ENCODE results near the gene LSMEM2. TPM values are rescaled to one million over a fixed set of nuclear protein-coding genes. Genes with fewer than 3 reads are reported as not detected.
A peak's percentile ranks its signal among the peaks of the same experiment; 100 is the strongest.

LSMEM2 gene
- total RNA-seq, 6 donors from 2014 or later: 0.14 to 0.59 TPM; not detected in 4

- TF ChIP-seq POLR2A (IDR thresholded peaks at IDR 0.05) (peak in 2 of 4 donors; percentile 35 to 79), POLR2AphosphoS5 (IDR thresholded peaks at IDR 0.05) (peak in 1 of 2 donors; percentile 72), EP300 (IDR thresholded peaks at IDR 0.05) (peak in 1 of 4 donors; percentile 10), CTCF (IDR thresholded peaks at IDR 0.05) (no peak)
- 26 to 48% methylated on average over 8 of the region's 9 CpGs for WGBS, 2 donors
- H3K36me3 ChIP-seq: peaks cover 13 to 69% (median 30%) of the 10 kb centered on the region in 4 donors
- peak overlapping the region; percentile 94 to 97 (median 95) for H3K27ac ChIP-seq
- peaks cover 65 to 77% (median 75%) of the 10 kb centered on the region in 4 donors for H3K4me1 ChIP-seq
- H3K9me3 ChIP-seq: no peaks in the 10 kb centered on the region
- H3K27me3 ChIP-seq: no peaks in the 10 kb centered on the region
- DNase-seq (peak; percentile 82 to 96), ATAC-seq (ENCODE audit: low FRiP score in 2 of 2) (peak; percentile 10 to 87)
- H3K4me3 ChIP-seq: peak overlapping the region in 3 of 4 donors; percentile 65 to 96 (median 79)
These were observed 37.9 kb downstream of the LSMEM2 start for GRCh38 chr3:50316657-50317242.

GRCh38 chr3:50317300-50317699 is 38.4 kb downstream of the LSMEM2 start:
- H3K9me3 ChIP-seq: no peaks in the 10 kb centered on the region
- H3K4me3 ChIP-seq: peak overlapping the region in 3 of 4 donors; percentile 65 to 96 (median 79)
- 53 to 90% methylated on average over 2 to 6 of the region's 6 CpGs for WGBS, 2 donors
- ATAC-seq (ENCODE audit: low FRiP score in 2 of 2) (no peak), DNase-seq (no peak)
- peaks cover 13 to 69% (median 30%) of the 10 kb centered on the region in 4 donors for H3K36me3 ChIP-seq
- H3K27ac ChIP-seq: peak overlapping the region; percentile 94 to 97 (median 95)
- no peak for TF ChIP-seq CTCF (IDR thresholded peaks at IDR 0.05)
- TF ChIP-seq POLR2AphosphoS5 (IDR thresholded peaks at IDR 0.05): no peak
- no peak for TF ChIP-seq POLR2A (IDR thresholded peaks at IDR 0.05)
- no peak for TF ChIP-seq EP300 (IDR thresholded peaks at IDR 0.05)
- H3K4me1 ChIP-seq: peaks cover 70 to 82% (median 81%) of the 10 kb centered on the region in 4 donors
- H3K27me3 ChIP-seq: no peaks in the 10 kb centered on the region

- Histone ChIP-seq H3K27ac (peak overlapping the region; percentile 94 to 97 (median 95)), H3K36me3 (peaks cover 13 to 69% (median 30%) of the 10 kb centered on the region in 4 donors), H3K4me1 (peaks cover 77 to 89% (median 88%) of the 10 kb centered on the region in 4 donors), H3K4me3 (peak overlapping the region; percentile 48 to 96 (median 72)), H3K27me3 (no peaks in the 10 kb centered on the region), H3K9me3 (no peaks in the 10 kb centered on the region)
- TF ChIP-seq CTCF (IDR thresholded peaks at IDR 0.05) (no peak), EP300 (IDR thresholded peaks at IDR 0.05) (no peak), POLR2AphosphoS5 (IDR thresholded peaks at IDR 0.05) (no peak), POLR2A (IDR thresholded peaks at IDR 0.05) (no peak)
- no peak for ATAC-seq (ENCODE audit: low FRiP score in 2 of 2)
- 69% methylated on average over 9 of the region's 11 CpGs; no CpG with 5 or more reads in 1 of the 2 donors for WGBS, 2 donors
- DNase-seq: peak in 1 of 2 donors; percentile 72
These were observed 39.3 kb downstream of the LSMEM2 start for GRCh38 chr3:50318163-50318562.

GRCh38 chr3:50318615-50319014 is 39.7 kb downstream of the LSMEM2 start:
- H3K36me3 ChIP-seq: peaks cover 13 to 69% (median 30%) of the 10 kb centered on the region in 4 donors
- H3K4me3 ChIP-seq: peak overlapping the region; percentile 65 to 96 (median 74)
- no peaks in the 10 kb centered on the region for H3K27me3 ChIP-seq
- ATAC-seq (ENCODE audit: low FRiP score in 2 of 2): no peak
- no peak for TF ChIP-seq CTCF (IDR thresholded peaks at IDR 0.05)
- peak in 1 of 2 donors; percentile 64 for TF ChIP-seq POLR2AphosphoS5 (IDR thresholded peaks at IDR 0.05)
- no peak for DNase-seq
- H3K4me1 ChIP-seq: peaks cover 75 to 89% (median 88%) of the 10 kb centered on the region in 4 donors
- peak overlapping the region; percentile 94 to 97 (median 95) for H3K27ac ChIP-seq
- whole genome bisulfite sequencing, 2 donors: 41 to 62% methylated on average over 7 to 10 of the region's 10 CpGs
- H3K9me3 ChIP-seq: no peaks in the 10 kb centered on the region
